Right atrium auricular region (tissue), 2 donors: ENCODE results near the gene DAG1. TPM values are rescaled to one million over a fixed set of nuclear protein-coding genes. Genes with fewer than 3 reads are reported as not detected.

Source experiments
- DNase-seq: peaks from one replicate; pipeline ENCODE4 v3.0.0-alpha.2; 2019; ENCODE audit warnings: low spot score
- H3K27ac ChIP-seq, 2 donors: fragments of 200-600 bp; sonication (generic); 1 replicate in 1 of 2; 2 replicates in 1 of 2; pipeline ENCODE4 v1.5.1; 2016 to 2019
- H3K27me3 ChIP-seq, 2 donors: fragments of 200-600 bp; sonication (generic); one replicate each; pipeline versions ENCODE4 v1.5.1 to v1.6.0; 2017 to 2019
- H3K36me3 ChIP-seq: fragments of 200-600 bp; sonication (generic); one replicate; pipeline ENCODE4 v1.5.1; 2016
- H3K4me1 ChIP-seq, 2 donors: fragments of 200-600 bp; sonication (generic); one replicate each; pipeline versions ENCODE4 v1.5.1 to v1.6.0; 2017 to 2019
- H3K4me3 ChIP-seq, 2 donors: fragments of 200-600 bp; sonication (generic); 1 replicate in 1 of 2; 2 replicates in 1 of 2; pipeline ENCODE4 v1.5.1; 2017 to 2019; ENCODE audit warnings: mild to moderate bottlenecking in 1 of 2, moderate library complexity in 1 of 2
- H3K9me3 ChIP-seq, 2 donors: fragments of 200-600 bp; sonication (generic); one replicate each; pipeline ENCODE4 v1.5.1; 2019
- CTCF ChIP-seq, 2 donors: fragments of 200-600 bp; sonication (generic); IDR thresholded peaks; one replicate each; pipeline ENCODE4 v1.5.1; 2019; ENCODE audit warnings: antibody characterized with exemption in 2 of 2
- total RNA-seq, 2 donors: library from RNA; depleted of rRNA; stranded (reverse); fragments of >200 nt; gene quantifications; one replicate each; pipeline ENCODE4 v1.1.0, GENCODE V29; 2016

The DAG1 gene
- total RNA-seq, 2 donors from 2014 or later: 115 to 174 TPM

- H3K9me3 ChIP-seq: no peaks in the 10 kb centered on the region
- no peak overlapping the region for H3K4me3 ChIP-seq
Observed at GRCh38 chr3:49476563-49476962, 6.5 kb downstream of the DAG1 start.

GRCh38 chr3:49482766-49483165 is 12.7 kb downstream of the DAG1 start:
- Histone ChIP-seq H3K4me3 (no peak overlapping the region), H3K9me3 (no peaks in the 10 kb centered on the region), H3K4me1 (peaks cover 0 to 35% of the 10 kb centered on the region in 2 donors), H3K27me3 (no peaks in the 10 kb centered on the region), H3K36me3 (peaks cover 4% of the 10 kb centered on the region), H3K27ac (peak overlapping the region; percentile 50 to 79)
- DNase-seq: no peak
- TF ChIP-seq CTCF (IDR thresholded peaks at IDR 0.05): no peak

More at GRCh38 chr3:49476563-49476962, 6.5 kb downstream of the DAG1 start:
- Histone ChIP-seq H3K27ac (no peak overlapping the region), H3K27me3 (no peaks in the 10 kb centered on the region), H3K36me3 (peaks cover 23% of the 10 kb centered on the region), H3K4me1 (peaks cover 0 to 11% of the 10 kb centered on the region in 2 donors)
- no peak for TF ChIP-seq CTCF (IDR thresholded peaks at IDR 0.05)
- DNase-seq: no peak

GRCh38 chr3:49484471-49484870 is 14.4 kb downstream of the DAG1 start:
- TF ChIP-seq CTCF (IDR thresholded peaks at IDR 0.05): no peak
- DNase-seq: no peak
- Histone ChIP-seq H3K4me3 (no peak overlapping the region), H3K27me3 (no peaks in the 10 kb centered on the region), H3K36me3 (no peaks in the 10 kb centered on the region), H3K4me1 (peaks cover 0 to 35% of the 10 kb centered on the region in 2 donors), H3K27ac (peak overlapping the region; percentile 50 to 79), H3K9me3 (no peaks in the 10 kb centered on the region)

GRCh38 chr3:49489247-49489646 is 19.2 kb downstream of the DAG1 start:
- DNase-seq: no peak

GRCh38 chr3:49492969-49493368 is 22.9 kb downstream of the DAG1 start:
- Histone ChIP-seq H3K4me3 (no peak overlapping the region), H3K36me3 (no peaks in the 10 kb centered on the region), H3K9me3 (no peaks in the 10 kb centered on the region), H3K4me1 (peaks cover 0 to 11% of the 10 kb centered on the region in 2 donors), H3K27ac (no peak overlapping the region), H3K27me3 (no peaks in the 10 kb centered on the region)
- no peak for TF ChIP-seq CTCF (IDR thresholded peaks at IDR 0.05)
- DNase-seq: no peak

More at GRCh38 chr3:49489247-49489646, 19.2 kb downstream of the DAG1 start:
- Histone ChIP-seq H3K27me3 (no peaks in the 10 kb centered on the region), H3K4me3 (no peak overlapping the region), H3K9me3 (no peaks in the 10 kb centered on the region), H3K36me3 (no peaks in the 10 kb centered on the region), H3K27ac (no peak overlapping the region), H3K4me1 (peaks cover 0 to 24% of the 10 kb centered on the region in 2 donors)
- TF ChIP-seq CTCF (IDR thresholded peaks at IDR 0.05): no peak

GRCh38 chr3:49493901-49494300 is 23.8 kb downstream of the DAG1 start:
- no peak overlapping the region for H3K4me3 ChIP-seq
- H3K36me3 ChIP-seq: no peaks in the 10 kb centered on the region
- no peaks in the 10 kb centered on the region for H3K9me3 ChIP-seq
- TF ChIP-seq CTCF (IDR thresholded peaks at IDR 0.05): no peak
- no peak overlapping the region for H3K27ac ChIP-seq
- H3K4me1 ChIP-seq: peaks cover 0 to 11% of the 10 kb centered on the region in 2 donors
- no peaks in the 10 kb centered on the region for H3K27me3 ChIP-seq
- DNase-seq: no peak
